GM18498 (cell line): ENCODE measurements around the gene CLCA1.

ENCODE experiments used
- ATAC-seq: cut with Tn5 transposase; IDR thresholded peaks from one replicate; pipeline ENCODE4 v1.9.1; 2021; ENCODE audit warnings: mild to moderate bottlenecking, moderate library complexity; ENCODE audit not compliant: unreplicated experiment

Gene CLCA1

DNA sequence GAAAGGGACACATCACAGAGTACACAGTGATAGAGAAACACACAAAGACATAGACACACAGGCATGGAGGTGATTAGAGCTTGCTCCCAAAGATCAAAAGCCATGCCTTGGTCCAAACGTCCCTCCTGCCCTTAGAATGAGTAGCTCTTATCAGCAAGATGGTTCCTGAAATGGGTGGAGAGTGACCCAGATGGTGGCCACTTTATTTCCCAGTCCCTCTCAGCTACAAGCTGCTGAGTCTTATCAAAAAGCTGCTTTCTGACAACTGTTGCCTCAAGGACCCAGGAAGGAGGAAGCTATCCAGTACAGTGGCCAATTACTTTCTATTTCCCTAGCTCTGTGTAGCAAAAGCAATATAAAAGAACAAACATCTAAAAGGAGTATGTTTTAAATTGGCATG lies 7.7 kb upstream of the CLCA1 start:
- ATAC-seq: no peak

DNA sequence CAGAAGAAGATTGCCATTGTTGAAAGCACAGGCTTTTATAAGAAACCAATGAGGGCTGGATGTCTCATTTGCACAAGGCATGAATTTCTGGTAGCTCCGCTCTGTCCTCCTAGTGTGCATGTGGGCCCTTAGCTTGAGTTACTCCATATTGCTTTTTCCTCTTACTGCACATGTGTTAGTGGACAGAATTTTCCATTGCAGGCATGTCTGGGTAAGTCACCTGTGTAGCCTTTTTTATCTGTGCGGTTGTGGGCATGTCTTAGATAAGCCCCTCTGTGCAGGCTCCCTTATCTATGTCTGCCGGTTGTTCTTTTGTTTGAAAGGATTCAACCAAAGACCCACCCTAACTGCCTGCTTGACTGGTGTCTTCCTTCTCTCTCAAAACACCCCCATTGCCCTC lies 7.2 kb upstream of the CLCA1 start:
- ATAC-seq: no peak

DNA sequence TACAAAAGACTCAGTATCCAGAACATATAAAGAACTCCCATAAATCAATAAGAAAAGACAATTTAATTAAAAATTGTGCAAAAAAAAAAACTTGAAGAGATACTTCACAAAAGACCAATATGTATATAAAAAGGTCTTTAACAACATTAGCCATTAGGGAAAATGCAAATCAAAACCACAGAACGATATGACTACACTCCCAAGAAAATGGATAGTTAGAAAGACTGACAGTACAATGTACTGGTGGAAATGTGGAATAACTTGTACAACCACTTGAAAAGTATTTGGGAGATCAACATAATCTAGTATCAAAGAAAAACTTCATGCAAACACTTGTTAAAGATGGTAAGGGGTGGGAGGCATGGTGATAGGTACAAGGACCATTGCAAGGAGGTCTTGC lies 3.9 kb upstream of the CLCA1 start:
- no peak for ATAC-seq

DNA sequence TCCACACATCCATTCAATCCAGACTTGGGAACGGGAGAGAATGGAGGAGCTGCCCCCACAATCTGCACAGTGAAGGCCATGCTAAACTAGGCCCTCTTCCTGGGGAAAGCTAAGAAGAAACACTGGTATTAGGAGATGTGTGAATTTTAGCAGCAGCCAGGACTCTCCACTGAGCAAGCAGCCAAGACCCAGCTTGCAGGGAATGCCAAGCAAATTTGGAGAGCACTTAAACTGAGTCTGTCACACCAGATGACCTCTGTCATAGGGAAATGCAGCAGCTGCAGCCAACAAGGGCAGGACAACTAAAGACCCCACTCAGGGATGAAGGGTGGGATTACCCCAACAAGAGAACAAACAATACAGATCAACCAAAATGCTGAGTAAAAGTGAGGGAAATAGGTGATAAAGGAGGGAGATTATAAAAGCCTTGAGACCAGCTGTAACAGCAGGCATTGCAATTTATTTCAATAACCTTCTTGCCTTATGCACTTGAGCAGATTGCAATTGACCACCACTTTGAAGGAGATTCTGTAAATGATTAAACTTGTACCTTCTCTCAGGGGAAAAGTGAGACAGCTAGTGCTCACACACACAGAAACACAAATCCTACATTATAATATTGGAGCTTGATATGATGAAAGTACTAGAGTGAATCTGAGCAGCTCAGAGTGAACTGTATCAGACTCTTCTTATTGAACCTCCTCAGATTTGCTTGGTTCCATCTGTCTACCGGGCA lies 2.5 kb upstream of the CLCA1 start:
- ATAC-seq: no peak

DNA sequence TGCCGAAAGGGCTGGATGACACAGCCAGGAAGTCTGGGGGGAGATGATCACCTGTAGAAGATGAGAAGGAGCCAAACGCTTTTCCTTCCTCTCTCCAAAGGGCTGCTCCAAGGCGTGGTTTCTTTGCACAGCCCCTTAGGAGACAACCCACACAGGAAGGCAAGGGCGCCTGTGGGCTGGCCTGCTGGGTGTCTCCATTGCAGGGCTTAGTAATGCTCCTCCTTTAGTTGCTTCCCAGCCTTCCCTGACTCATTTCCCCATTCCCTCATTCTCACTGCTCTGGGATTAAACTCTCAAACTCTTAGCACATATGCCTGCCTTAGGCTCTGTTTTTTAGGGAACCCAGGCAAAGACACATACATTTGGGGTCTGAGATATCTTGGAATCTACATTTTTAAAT lies 1.7 kb upstream of the CLCA1 start:
- no peak for ATAC-seq

DNA sequence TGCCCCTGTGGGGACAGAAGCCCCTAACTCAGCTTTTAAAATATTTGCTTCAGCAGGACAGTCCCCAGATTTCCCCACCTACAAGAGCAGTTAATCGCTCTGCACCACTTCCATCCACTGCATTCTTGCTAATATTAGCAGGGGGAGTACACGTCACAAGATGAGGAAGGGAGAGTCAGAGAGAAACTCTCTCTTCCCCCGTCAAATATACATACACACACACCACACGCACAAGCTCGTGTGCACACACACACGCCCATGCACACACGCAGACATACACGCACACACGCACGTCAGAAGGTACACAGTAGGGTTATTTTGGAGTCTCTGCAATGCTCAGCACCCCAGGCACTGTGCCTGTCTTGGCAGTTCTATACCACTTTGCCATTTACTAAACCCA lies 2.1 kb downstream of the CLCA1 start:
- no peak for ATAC-seq

DNA sequence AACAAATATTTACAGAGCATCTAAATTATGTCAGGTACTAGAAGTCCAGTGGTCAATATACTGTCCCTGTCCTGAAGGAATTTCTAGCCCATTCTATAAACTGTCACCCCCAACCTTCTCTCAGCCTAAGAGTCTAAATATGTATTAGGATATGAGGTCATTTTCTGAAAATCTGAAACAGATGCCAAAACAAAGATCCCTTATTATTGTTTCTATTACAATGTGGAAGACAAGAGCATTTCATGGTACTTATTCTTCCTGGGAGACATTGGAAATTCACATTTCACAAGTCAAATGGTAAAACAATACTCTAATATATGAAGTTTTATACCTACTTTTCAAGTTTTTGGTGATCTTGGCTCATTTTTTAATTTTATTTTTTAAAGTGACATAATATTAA lies 2.6 kb downstream of the CLCA1 start:
- no peak for ATAC-seq

DNA sequence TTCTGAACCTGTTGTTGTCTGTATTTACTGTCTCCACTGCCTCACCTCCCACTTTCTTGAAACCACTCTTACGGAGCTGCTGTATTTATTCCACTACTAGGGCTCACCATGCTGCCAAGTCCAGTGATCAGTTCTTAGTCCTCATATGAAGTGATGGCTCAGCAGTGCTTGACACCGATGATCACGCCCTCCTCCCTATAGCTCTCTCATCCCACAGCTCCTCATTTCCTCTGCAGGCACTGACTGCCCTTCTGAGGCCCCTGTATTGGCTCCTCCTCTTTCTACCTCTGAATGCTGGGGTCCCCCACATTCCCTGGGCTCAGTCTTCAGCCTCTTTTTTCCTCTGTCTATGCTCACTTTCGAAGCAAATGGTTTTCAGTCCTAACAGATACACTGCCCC lies 3.4 kb downstream of the CLCA1 start:
- ATAC-seq: no peak

DNA sequence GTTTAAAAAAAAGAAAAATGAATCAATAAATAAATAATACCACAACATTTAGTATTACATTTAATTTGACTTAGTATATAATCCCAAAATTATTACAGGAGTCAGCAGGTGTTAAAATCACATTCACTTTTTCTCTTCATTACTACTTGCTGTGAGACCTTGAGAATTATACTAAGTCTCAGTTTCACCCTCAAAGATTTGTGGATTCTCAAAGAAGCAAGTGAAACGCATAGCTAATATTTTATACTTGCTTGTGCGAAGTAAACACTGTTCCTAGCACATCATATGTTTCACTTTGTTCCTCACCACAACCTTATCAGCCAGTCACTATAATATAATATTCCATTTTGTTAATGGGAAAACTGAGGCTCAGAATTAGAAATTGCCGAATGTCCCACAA lies 4.0 kb downstream of the CLCA1 start:
- ATAC-seq: peak; percentile 73

DNA sequence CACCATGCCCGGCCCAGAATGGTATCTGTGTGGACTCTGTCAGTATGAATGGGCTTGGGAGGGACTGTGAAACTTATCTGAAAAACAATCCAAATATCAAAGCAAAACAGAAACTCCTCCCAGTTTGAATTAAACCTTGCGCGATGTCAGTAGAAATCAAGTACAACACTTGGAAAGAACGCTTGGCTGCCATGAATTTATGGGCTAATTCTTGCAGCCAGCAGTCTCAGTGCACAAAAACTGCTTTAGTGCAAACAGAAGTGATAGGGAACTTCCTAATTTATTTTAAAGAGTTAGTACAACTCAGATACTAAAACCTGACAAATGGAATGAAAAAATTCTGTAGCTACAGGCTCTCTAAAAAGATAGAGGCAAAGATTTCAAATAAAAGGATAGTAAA lies 8.5 kb downstream of the CLCA1 start:
- ATAC-seq: no peak

DNA sequence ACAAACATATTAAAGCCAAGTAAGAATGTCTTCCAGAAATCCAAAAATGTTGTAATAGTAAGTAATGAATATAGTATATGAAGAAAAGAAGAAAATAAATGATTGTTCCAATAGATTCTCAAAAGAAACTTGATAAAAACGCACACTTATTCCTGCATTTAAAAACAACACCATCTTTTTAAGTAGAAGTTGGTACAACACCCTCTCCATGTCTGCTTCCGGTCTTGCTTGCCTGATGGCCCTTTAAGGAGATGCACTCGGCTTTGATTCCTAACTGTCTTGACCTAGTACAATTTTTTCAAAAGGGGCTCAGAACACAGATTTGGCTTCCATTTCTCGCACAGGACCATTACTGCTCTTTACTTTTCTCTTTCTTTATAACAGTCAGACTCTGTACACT lies 9.0 kb downstream of the CLCA1 start:
- no peak for ATAC-seq

DNA sequence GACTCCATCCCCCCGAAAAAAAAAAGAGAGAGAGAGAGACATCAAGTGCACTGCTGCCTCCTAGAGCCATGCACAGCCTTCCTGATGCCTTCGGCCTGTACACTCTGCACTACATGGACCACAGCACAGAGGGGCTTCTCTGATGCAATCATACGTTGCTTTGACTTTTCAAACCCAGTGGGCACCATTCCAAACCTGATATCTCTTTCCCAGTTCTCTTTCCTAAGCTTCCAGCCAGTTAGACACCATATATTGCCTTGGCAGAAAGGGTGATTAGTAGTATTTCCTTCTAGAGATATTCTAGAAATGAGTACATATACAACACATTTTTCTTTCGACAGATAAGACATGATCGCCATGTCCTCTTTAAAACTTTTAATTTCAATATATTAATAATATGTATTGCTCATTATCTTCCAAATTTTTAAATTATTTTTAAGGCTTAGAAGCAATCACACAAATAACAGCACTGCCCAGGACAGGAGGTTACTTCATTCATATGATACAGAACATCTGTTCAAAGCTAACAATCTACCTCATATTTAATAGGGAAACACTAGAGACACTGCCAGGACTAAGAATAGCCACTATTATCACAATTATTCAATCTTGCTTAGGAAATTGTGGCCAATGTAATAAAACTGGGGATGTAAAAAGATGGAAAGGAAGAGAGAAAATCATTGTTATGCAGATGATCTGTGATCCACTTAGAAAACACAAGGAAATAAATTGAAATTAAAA lies 9.9 kb downstream of the CLCA1 start:
- ATAC-seq: no peak

DNA sequence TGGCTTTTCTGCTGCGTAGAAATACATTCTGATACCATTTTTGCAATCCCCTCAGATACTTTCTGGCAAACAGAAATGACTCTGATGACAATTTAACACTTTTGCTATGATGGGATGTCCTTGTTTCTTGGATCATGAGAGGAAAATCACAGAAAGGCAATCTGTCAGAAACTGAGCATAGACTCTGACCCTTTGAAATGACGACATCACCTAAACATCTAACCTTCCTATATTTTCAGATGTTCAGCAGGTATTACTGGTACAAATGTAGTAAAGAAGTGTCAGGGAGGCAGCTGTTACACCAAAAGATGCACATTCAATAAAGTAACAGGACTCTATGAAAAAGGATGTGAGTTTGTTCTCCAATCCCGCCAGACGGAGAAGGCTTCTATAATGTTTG lies 13.2 kb downstream of the CLCA1 start:
- ATAC-seq: no peak

DNA sequence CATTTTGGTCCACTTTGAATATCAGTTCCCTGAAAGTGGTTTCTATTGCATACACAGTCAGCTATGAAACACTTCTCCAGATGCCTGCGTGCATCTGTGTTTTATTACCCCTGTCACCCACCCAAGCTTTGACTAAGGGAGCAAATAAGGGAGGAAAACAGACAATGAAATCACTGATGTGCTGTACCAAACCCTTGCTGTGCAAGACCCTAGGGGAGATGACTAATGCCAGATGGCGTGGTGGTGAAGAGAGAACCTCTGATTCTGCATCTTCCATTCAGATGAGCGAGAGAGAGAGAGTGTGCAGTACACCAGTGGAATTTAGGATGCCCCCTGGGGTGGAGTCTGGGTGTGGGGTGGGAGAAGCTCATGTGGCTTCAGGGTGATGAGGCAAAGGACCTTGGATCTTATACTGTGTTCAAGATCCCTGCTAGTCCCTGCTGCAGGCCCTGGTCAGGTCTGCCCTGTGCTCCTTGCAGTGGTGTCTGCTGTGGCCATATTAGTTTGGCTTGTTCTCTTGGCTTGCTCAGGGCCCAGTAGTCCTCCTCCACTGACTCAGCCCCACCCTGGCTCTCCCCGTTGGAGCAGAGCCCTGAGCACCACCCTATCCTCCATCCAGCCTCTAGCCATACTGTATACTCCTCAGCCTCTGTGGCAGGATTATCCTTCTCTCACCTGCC lies 18.5 kb downstream of the CLCA1 start:
- ATAC-seq: no peak

DNA sequence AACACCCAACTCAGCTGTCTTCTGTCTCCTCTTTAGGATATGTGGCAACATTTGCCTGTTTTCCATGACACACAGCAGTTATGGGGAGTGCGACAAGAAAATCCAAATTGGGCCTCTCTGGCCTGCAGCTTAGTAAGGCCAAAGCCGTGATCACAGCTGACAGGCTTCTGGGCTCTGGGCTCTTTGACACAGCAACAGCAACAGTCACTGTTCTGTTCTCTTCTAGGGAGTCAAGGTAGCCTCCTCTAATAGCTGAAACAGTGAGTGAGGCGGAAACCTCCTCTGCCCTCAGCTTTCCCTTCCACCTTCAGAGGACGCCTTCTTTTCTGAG lies 19.0 kb downstream of the CLCA1 start:
- no peak for ATAC-seq

DNA sequence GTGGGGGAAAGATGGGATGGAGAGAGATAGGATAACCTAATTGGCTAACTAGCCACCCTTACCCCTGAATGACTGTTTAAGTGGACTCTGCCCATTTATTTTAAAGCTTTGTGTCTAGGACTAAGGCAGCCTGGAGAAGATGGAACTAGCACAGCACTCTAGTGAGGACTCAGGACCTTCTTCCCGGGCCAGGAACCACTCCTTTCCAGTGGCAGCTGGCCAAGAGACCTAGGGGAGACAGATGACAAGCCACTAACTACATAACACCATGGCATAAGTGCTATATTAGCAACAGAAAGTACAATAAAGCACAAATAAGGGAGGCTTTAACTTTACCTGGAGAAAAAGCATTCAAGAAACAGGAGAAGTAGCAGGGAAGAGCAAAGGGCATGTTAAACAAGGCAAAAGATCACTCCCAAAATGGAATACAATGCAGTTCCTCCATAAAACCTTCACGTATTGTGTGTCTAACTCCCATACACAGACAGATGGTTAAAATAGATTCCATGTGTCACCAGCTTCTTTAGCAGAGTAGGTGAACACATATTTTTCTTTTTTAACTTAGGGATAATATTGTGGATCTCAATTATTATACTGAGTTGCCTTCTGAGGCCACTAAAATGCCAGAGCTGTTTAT lies 20.6 kb downstream of the CLCA1 start:
- ATAC-seq: no peak

DNA sequence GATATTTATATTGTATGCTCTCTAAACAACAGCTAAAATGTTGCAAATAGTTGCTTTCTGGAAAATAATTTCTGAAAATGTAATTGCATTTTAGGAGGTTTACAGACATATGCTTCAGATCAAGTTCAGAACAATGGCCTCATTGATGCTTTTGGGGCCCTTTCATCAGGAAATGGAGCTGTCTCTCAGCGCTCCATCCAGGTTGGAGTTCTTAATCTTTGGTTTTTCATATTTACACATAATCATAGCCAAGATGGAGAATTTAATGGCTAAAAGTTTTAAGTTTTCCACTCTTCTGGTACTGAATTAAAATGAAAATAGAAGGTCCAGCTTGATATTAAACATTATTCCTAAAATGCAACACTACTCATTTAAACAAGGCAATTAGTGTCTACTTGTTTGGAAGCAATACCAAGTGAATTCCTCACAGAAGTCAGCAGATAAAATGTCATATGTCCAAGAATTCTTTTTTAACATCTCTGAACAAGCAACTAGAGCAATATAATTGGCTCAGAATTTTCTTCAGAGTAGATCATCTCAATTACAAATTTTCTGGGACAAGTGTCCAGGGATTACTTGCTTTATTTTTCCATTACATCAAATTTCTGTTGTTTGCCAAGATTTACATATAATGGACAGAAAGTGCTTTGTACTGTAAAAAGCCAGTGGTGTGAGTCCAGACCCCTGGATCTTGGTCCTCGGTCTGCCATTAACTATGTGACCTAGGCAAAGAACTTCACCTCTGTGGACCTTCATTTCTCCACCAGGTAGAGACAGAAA lies 22.6 kb downstream of the CLCA1 start:
- ATAC-seq: no peak

DNA sequence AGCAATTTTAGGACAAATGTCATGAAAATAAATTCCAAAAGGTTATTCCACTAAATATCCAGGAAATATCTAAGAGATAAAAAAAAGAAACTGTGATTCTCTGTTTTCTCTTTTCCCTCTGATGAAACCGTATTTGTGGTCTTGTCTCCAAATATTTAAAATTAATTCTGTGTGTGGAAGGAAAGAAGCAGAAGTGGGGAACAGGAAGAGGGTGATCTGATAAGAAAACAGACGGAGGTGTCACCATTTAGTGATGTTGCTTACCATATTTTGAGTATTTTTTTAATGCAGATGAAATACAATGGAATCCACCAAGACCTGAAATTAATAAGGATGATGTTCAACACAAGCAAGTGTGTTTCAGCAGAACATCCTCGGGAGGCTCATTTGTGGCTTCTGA lies 29.6 kb downstream of the CLCA1 start:
- no peak for ATAC-seq

DNA sequence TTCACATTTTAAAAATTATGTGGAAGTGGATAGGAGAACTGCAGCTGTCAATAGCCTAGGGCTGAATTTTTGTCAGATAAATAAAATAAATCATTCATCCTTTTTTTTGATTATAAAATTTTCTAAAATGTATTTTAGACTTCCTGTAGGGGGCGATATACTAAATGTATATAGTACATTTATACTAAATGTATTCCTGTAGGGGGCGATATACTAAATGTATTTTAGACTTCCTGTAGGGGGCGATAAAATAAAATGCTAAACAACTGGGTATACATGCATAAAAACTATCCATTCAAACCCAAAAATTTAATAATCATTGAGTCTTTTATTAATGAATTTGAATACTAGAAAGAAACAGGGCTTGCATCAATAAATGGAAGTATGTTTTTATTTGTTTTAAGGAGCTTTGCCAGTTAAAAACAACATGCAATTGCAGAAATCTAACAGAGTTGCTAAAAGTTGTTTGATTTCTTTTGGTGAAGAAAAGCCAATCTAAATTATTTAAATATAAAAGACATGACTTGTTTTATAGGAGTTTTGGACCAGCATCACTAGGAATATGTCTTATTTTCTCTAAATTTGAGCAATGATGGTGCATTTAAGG lies 31.4 kb downstream of the CLCA1 start:
- no peak for ATAC-seq

DNA sequence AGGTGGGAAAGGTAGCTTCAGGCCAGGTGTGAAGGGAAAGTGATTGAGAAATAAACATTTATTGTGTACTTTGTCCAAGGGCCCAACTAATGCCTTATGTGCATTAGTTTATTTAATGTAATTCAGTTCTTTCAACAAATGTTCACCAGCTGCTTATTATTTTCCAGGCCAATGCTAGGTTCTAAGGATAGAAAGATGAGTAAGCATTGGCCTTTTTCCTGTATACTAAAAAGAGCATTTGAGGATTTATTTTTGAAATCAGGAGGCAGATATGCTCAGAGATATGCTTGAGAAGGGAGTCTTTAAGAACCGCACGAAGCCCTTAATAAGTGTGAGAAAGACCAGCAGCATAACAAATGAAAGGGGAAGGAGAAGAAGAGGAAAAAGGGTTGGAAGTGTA lies 32.0 kb downstream of the CLCA1 start:
- no peak for ATAC-seq
